Activated naive CD8-positive, alpha-beta T cell (primary cell): ENCODE measurements around the gene ASCL3.
"Not testable (repeated sequence)": the region's sequence is repeated elsewhere in the genome, so short reads cannot be mapped to it uniquely, and the experiment has no call there.

ENCODE experiments used
- H3K27ac Mint-ChIP-seq: one replicate; pipeline ENCODE4 v1.8.0; 2021; ENCODE audit warnings: mixed read lengths
- H3K27me3 Mint-ChIP-seq: one replicate; pipeline ENCODE4 v1.8.0; 2021; ENCODE audit warnings: mixed read lengths
- H3K36me3 Mint-ChIP-seq: one replicate; pipeline ENCODE4 v1.8.0; 2021; ENCODE audit warnings: mixed read lengths
- H3K4me1 Mint-ChIP-seq: one replicate; pipeline ENCODE4 v1.8.0; 2021; ENCODE audit warnings: low read depth, mixed read lengths
- H3K4me3 Mint-ChIP-seq: one replicate; pipeline ENCODE4 v1.8.0; 2021; ENCODE audit warnings: mild to moderate bottlenecking, mixed read lengths
- H3K9me3 Mint-ChIP-seq: one replicate; pipeline ENCODE4 v1.8.0; 2021; ENCODE audit warnings: low read depth, mixed read lengths

The ASCL3 gene

GRCh38 chr11:8963569-8964323 is 20.9 kb upstream of the ASCL3 start:
- peak overlapping the region; percentile 99 for H3K4me3 Mint-ChIP-seq
- H3K9me3 Mint-ChIP-seq, result no peaks in the 10 kb centered on the region
- H3K4me1 Mint-ChIP-seq, result peaks cover 36% of the 10 kb centered on the region
- peak overlapping the region; percentile 93 for H3K27ac Mint-ChIP-seq
- no peaks in the 10 kb centered on the region for H3K27me3 Mint-ChIP-seq
- peaks cover 3% of the 10 kb centered on the region for H3K36me3 Mint-ChIP-seq

- Mint-ChIP-seq H3K9me3 (no peaks in the 10 kb centered on the region), H3K36me3 (peaks cover 3% of the 10 kb centered on the region)
Measured at GRCh38 chr11:8962841-8963240, 20.0 kb upstream of the ASCL3 start.

GRCh38 chr11:8961401-8961800 is 18.6 kb upstream of the ASCL3 start:
- Mint-ChIP-seq H3K27me3 (no peaks in the 10 kb centered on the region), H3K36me3 (no peaks in the 10 kb centered on the region), H3K4me3 (no peak overlapping the region), H3K9me3 (no peaks in the 10 kb centered on the region), H3K4me1 (peaks cover 44% of the 10 kb centered on the region), H3K27ac (no peak overlapping the region)

More at GRCh38 chr11:8962841-8963240, 20.0 kb upstream of the ASCL3 start:
- H3K27ac Mint-ChIP-seq, result peak overlapping the region; percentile 78
- H3K4me1 Mint-ChIP-seq, result peaks cover 36% of the 10 kb centered on the region
- no peaks in the 10 kb centered on the region for H3K27me3 Mint-ChIP-seq
- peak overlapping the region; percentile 99 for H3K4me3 Mint-ChIP-seq

GRCh38 chr11:8959546-8960166 is 16.8 kb upstream of the ASCL3 start:
- Mint-ChIP-seq H3K27me3 (no peaks in the 10 kb centered on the region), H3K4me3 (peak overlapping the region; percentile 6), H3K9me3 (no peaks in the 10 kb centered on the region), H3K27ac (no peak overlapping the region), H3K36me3 (peaks cover 2% of the 10 kb centered on the region), H3K4me1 (peaks cover 38% of the 10 kb centered on the region)

GRCh38 chr11:8956860-8957259 is 14.0 kb upstream of the ASCL3 start:
- Mint-ChIP-seq H3K36me3 (peaks cover 6% of the 10 kb centered on the region), H3K27me3 (no peaks in the 10 kb centered on the region), H3K4me1 (peaks cover 23% of the 10 kb centered on the region), H3K4me3 (no peak overlapping the region), H3K9me3 (no peaks in the 10 kb centered on the region), H3K27ac (no peak overlapping the region)

GRCh38 chr11:8948886-8949285 is 6.1 kb upstream of the ASCL3 start:
- H3K9me3 Mint-ChIP-seq, result no peaks in the 10 kb centered on the region
- H3K4me3 Mint-ChIP-seq, result no peak overlapping the region
- no peaks in the 10 kb centered on the region for H3K27me3 Mint-ChIP-seq
- no peak overlapping the region for H3K27ac Mint-ChIP-seq
- H3K4me1 Mint-ChIP-seq, result no peaks in the 10 kb centered on the region
- H3K36me3 Mint-ChIP-seq, result peaks cover 15% of the 10 kb centered on the region

- H3K36me3 Mint-ChIP-seq, result peaks cover 14% of the 10 kb centered on the region
- H3K27me3 Mint-ChIP-seq, result no peaks in the 10 kb centered on the region
- H3K4me1 Mint-ChIP-seq, result no peaks in the 10 kb centered on the region
- H3K4me3 Mint-ChIP-seq, result no peak overlapping the region
- H3K27ac Mint-ChIP-seq, result no peak overlapping the region
- H3K9me3 Mint-ChIP-seq, result no peaks in the 10 kb centered on the region
Measured at GRCh38 chr11:8947230-8947943, 4.6 kb upstream of the ASCL3 start.

- Mint-ChIP-seq H3K36me3 (no peaks in the 10 kb centered on the region), H3K9me3 (no peaks in the 10 kb centered on the region), H3K27ac (no peak overlapping the region), H3K27me3 (peaks cover 2% of the 10 kb centered on the region), H3K4me3 (no peak overlapping the region), H3K4me1 (no peaks in the 10 kb centered on the region)
Measured at GRCh38 chr11:8941341-8942103, 1.3 kb downstream of the ASCL3 start.

GRCh38 chr11:8937659-8938058 is 5.2 kb downstream of the ASCL3 start:
- no peak overlapping the region for H3K27ac Mint-ChIP-seq

GRCh38 chr11:8937159-8937558 is 5.7 kb downstream of the ASCL3 start:
- Mint-ChIP-seq H3K36me3 (no peaks in the 10 kb centered on the region), H3K4me3 (no peak overlapping the region), H3K4me1 (no peaks in the 10 kb centered on the region), H3K27ac (no peak overlapping the region), H3K27me3 (peaks cover 2% of the 10 kb centered on the region), H3K9me3 (no peaks in the 10 kb centered on the region)

More at GRCh38 chr11:8937659-8938058, 5.2 kb downstream of the ASCL3 start:
- Mint-ChIP-seq H3K9me3 (no peaks in the 10 kb centered on the region), H3K36me3 (no peaks in the 10 kb centered on the region), H3K4me1 (no peaks in the 10 kb centered on the region), H3K27me3 (peaks cover 2% of the 10 kb centered on the region), H3K4me3 (no peak overlapping the region)

- H3K9me3 Mint-ChIP-seq, H3K36me3 Mint-ChIP-seq, H3K27ac Mint-ChIP-seq, H3K4me3 Mint-ChIP-seq, H3K27me3 Mint-ChIP-seq, H3K4me1 Mint-ChIP-seq: not testable (repeated sequence)
Measured at GRCh38 chr11:8935789-8936188, 7.0 kb downstream of the ASCL3 start.

GRCh38 chr11:8934742-8935488 is 7.9 kb downstream of the ASCL3 start:
- H3K4me1 Mint-ChIP-seq, result no peaks in the 10 kb centered on the region
- H3K27me3 Mint-ChIP-seq, result no peaks in the 10 kb centered on the region
- H3K4me3 Mint-ChIP-seq, result no peak overlapping the region
- peaks cover 2% of the 10 kb centered on the region for H3K36me3 Mint-ChIP-seq
- no peaks in the 10 kb centered on the region for H3K9me3 Mint-ChIP-seq
- no peak overlapping the region for H3K27ac Mint-ChIP-seq

GRCh38 chr11:8933931-8934330 is 8.9 kb downstream of the ASCL3 start:
- Mint-ChIP-seq H3K9me3 (no peaks in the 10 kb centered on the region), H3K27ac (no peak overlapping the region), H3K4me1 (no peaks in the 10 kb centered on the region), H3K36me3 (peaks cover 2% of the 10 kb centered on the region), H3K27me3 (no peaks in the 10 kb centered on the region), H3K4me3 (no peak overlapping the region)

GRCh38 chr11:8932564-8933180 is 10.1 kb downstream of the ASCL3 start, which contains the start of gene C11orf16:
Gene C11orf16 (minus strand): TSS chr11:8932947. CDS start chr11:8932308, 639 bp downstream.
- Mint-ChIP-seq H3K27me3 (no peaks in the 10 kb centered on the region), H3K27ac (no peak within 1 kb of the TSS), H3K4me3 (no peak within 1 kb of the TSS), H3K9me3 (no peaks in the 10 kb centered on the region), H3K4me1 (no peaks in the 10 kb centered on the region), H3K36me3 (peaks cover 2% of the 10 kb centered on the region)
